GM23338 (cell line): ENCODE results near the gene DGAT2. TPM values are rescaled to one million over a fixed set of nuclear protein-coding genes. Genes with fewer than 3 reads are reported as not detected.

Experiments used
- ATAC-seq: fragments of 200-7000 bp; cut with Tn5 transposase; 3 replicates; pipeline ENCODE4 v1.9.1; 2020
- DNase-seq: peaks from one replicate; pipeline ENCODE4 v3.0.0-alpha.2; 2015; ENCODE audit warnings: low spot score
- H2AFZ ChIP-seq: fragments of 200-600 bp; sonication (generic); 2 replicates; pipeline ENCODE4 v1.8.0; 2016; ENCODE audit warnings: antibody characterized with exemption, mild to moderate bottlenecking, moderate library complexity
- H3F3A ChIP-seq: fragments of 200-600 bp; sonication (generic); replicated peaks from 2 replicates; pipeline ENCODE4 v1.8.0; 2017; ENCODE audit warnings: antibody characterized with exemption, mixed run types, low read depth
- H3K27ac ChIP-seq: fragments of 200-600 bp; sonication (generic); 2 replicates; pipeline ENCODE4 v1.6.1; 2016; ENCODE audit warnings: low read depth
- H3K27me3 ChIP-seq: fragments of 200-600 bp; sonication (generic); 2 replicates; pipeline ENCODE4 v1.8.0; 2016; ENCODE audit warnings: mild to moderate bottlenecking, mixed run types, moderate library complexity; ENCODE audit not compliant: insufficient read depth
- H3K36me3 ChIP-seq: fragments of 200-600 bp; sonication (generic); 2 replicates; pipeline ENCODE4 v1.8.0; 2016; ENCODE audit warnings: mild to moderate bottlenecking; ENCODE audit not compliant: insufficient read depth
- H3K4me1 ChIP-seq: fragments of 200-600 bp; sonication (generic); 2 replicates; pipeline ENCODE4 v1.8.0; 2016; ENCODE audit warnings: mild to moderate bottlenecking, moderate library complexity; ENCODE audit not compliant: insufficient read depth
- H3K4me2 ChIP-seq: fragments of 200-600 bp; sonication (generic); 2 replicates; pipeline ENCODE4 v1.7.1; 2017; ENCODE audit warnings: mixed run types
- H3K4me3 ChIP-seq: fragments of 200-600 bp; sonication (generic); 2 replicates; pipeline ENCODE4 v1.6.1; 2016; ENCODE audit warnings: mixed run types
- H3K79me2 ChIP-seq: fragments of 200-600 bp; sonication (generic); replicated peaks from 2 replicates; pipeline ENCODE4 v1.8.0; 2017; ENCODE audit warnings: mild to moderate bottlenecking; ENCODE audit not compliant: insufficient read depth
- H3K9me2 ChIP-seq: fragments of 200-600 bp; sonication (generic); 2 replicates; pipeline ENCODE4 v1.8.0; 2017; ENCODE audit not compliant: insufficient read depth
- H4K20me1 ChIP-seq: fragments of 200-600 bp; sonication (generic); replicated peaks from 2 replicates; pipeline ENCODE4 v1.8.0; 2017; ENCODE audit warnings: mild to moderate bottlenecking; ENCODE audit not compliant: insufficient read depth
- H3K27ac Mint-ChIP-seq: 2 replicates; pipeline ENCODE4 v1.8.0; 2020; ENCODE audit warnings: inconsistent platforms, mild to moderate bottlenecking, moderate library complexity, mixed read lengths
- H3K27me3 Mint-ChIP-seq: 3 replicates; pipeline ENCODE4 v1.8.0; 2022; ENCODE audit warnings: low read depth, mild to moderate bottlenecking, moderate library complexity, mixed read lengths, inconsistent platforms; ENCODE audit not compliant: insufficient read depth, poor library complexity
- H3K36me3 Mint-ChIP-seq: 3 replicates; pipeline ENCODE4 v1.8.0; 2021; ENCODE audit warnings: low read depth, mild to moderate bottlenecking, inconsistent platforms, moderate library complexity, mixed read lengths
- H3K4me1 Mint-ChIP-seq: 3 replicates; pipeline ENCODE4 v1.8.0; 2020; ENCODE audit warnings: mild to moderate bottlenecking, inconsistent platforms, mixed read lengths
- H3K4me3 Mint-ChIP-seq: 3 replicates; pipeline ENCODE4 v1.8.0; 2021; ENCODE audit warnings: moderate library complexity, mild to moderate bottlenecking, inconsistent platforms, mixed read lengths
- H3K9me3 Mint-ChIP-seq: 3 replicates; pipeline ENCODE4 v1.8.0; 2020; ENCODE audit warnings: moderate library complexity, mild to moderate bottlenecking, inconsistent platforms, mixed read lengths
- CREB1 ChIP-seq: fragments of 250-450 bp; sonication (Bioruptor Pico); IDR thresholded peaks from 2 replicates; pipeline ENCODE4 v1.5.0; 2020; ENCODE audit warnings: low read depth, mild to moderate bottlenecking, moderate library complexity
- REST ChIP-seq: IDR thresholded peaks from one replicate; pipeline ENCODE4 v1.6.1; 2018; ENCODE audit warnings: antibody characterized with exemption; ENCODE audit not compliant: unreplicated experiment
- ZNF331 ChIP-seq: fragments of 250-450 bp; sonication (Bioruptor Pico); IDR thresholded peaks from 2 replicates; pipeline ENCODE4 v1.5.0; 2020; ENCODE audit warnings: low read depth, mild to moderate bottlenecking, moderate library complexity
- ZNF462 ChIP-seq: fragments of 250-450 bp; sonication (Bioruptor Pico); IDR thresholded peaks from 2 replicates; pipeline ENCODE4 v1.5.0; 2020; ENCODE audit warnings: mild to moderate bottlenecking, moderate library complexity
- polyA plus RNA-seq: library from polyadenylated mRNA; unstranded; fragments of >200 nt; fragmentation: Nextera tagmentation; extraction: Ambion mirVana; gene quantifications from 2 replicates; pipeline ENCODE4 v1.2.1, GENCODE V29; 2016
- total RNA-seq: library from RNA; depleted of rRNA; stranded (reverse); fragments of >200 nt; shearing (Covaris generic); gene quantifications from 2 replicates; pipeline ENCODE4 v1.2.3, GENCODE V29; 2014
- TF ChIP-seq, protein P1 (sequence below), 2 experiments: fragments of 200-600 bp in 1 of 2; sonication (generic) in 1 of 2; conservative IDR thresholded peaks; 2 replicates each; pipeline versions ENCODE4 v1.5.1 to v1.6.1; 2016 to 2017; ENCODE audit warnings: antibody characterized with exemption in 2 of 2, low read depth in 2 of 2, mild to moderate bottlenecking in 2 of 2, moderate library complexity in 1 of 2

DGAT2 gene
- total and polyA plus RNA-seq, 2 experiments from 2014 or later = 1.9 to 2.6 TPM

DNA sequence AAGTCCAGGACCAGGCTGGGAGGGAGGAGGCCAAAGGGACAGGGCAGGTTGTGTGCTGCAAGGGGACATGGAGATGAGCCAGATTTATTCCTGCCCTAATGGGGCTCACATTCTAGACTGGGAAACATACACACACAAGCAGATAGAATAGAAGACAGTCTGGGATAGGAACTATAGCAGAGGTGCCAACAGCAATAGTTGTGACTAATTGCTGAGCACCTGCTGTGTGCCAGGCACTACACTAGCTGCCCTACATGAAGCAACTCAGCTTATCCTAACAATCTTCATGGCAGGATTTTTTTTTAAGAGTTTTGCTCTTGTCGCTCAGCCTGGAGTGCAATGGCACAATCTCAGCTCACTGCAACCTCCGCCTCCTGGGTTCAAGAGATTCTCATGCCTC lies 39.6 kb upstream of the DGAT2 start:
- H3F3A ChIP-seq = no peaks in the 10 kb centered on the region
- Mint-ChIP-seq H3K4me1 (peaks cover 2% of the 10 kb centered on the region; the same call in 1 of the 3 replicates), H3K27ac (no peak overlapping the region), H3K4me3 (no peak overlapping the region), H3K27me3 (peaks cover 6% of the 10 kb centered on the region), H3K9me3 (no peaks in the 10 kb centered on the region), H3K36me3 (no peaks in the 10 kb centered on the region)
- no peaks in the 10 kb centered on the region for H3K36me3 ChIP-seq
- no peaks in the 10 kb centered on the region; the same call in 1 of the 2 replicates for H4K20me1 ChIP-seq
- no peak overlapping the region for H2AFZ ChIP-seq
- H3K4me3 ChIP-seq = no peak overlapping the region
- H3K9me2 ChIP-seq = 0 out of 2 replicates have a peak, but pooled peaks cover 4% of the 10 kb centered on the region
- H3K27me3 ChIP-seq = no peaks in the 10 kb centered on the region
- no peak overlapping the region for H3K4me2 ChIP-seq
- DNase-seq (no peak), ATAC-seq (no peak)
- no peaks in the 10 kb centered on the region for H3K4me1 ChIP-seq
- no peaks in the 10 kb centered on the region for H3K79me2 ChIP-seq
- TF ChIP-seq REST = no peak
- TF ChIP-seq CREB1 (CRISPR knock-in tag) = no peak
- H3K27ac ChIP-seq = no peak overlapping the region

- Histone ChIP-seq H2AFZ (no peak overlapping the region), H3K27ac (no peak overlapping the region), H3K79me2 (no peaks in the 10 kb centered on the region), H3F3A (no peaks in the 10 kb centered on the region), H3K36me3 (no peaks in the 10 kb centered on the region), H3K4me1 (no peaks in the 10 kb centered on the region), H4K20me1 (no peaks in the 10 kb centered on the region; the same call in 1 of the 2 replicates), H3K4me2 (no peak overlapping the region), H3K4me3 (no peak overlapping the region), H3K9me2 (0 out of 2 replicates have a peak, but pooled peaks cover 4% of the 10 kb centered on the region), H3K27me3 (no peaks in the 10 kb centered on the region)
- TF ChIP-seq ZNF331 = no peak
- TF ChIP-seq, protein P1, sequence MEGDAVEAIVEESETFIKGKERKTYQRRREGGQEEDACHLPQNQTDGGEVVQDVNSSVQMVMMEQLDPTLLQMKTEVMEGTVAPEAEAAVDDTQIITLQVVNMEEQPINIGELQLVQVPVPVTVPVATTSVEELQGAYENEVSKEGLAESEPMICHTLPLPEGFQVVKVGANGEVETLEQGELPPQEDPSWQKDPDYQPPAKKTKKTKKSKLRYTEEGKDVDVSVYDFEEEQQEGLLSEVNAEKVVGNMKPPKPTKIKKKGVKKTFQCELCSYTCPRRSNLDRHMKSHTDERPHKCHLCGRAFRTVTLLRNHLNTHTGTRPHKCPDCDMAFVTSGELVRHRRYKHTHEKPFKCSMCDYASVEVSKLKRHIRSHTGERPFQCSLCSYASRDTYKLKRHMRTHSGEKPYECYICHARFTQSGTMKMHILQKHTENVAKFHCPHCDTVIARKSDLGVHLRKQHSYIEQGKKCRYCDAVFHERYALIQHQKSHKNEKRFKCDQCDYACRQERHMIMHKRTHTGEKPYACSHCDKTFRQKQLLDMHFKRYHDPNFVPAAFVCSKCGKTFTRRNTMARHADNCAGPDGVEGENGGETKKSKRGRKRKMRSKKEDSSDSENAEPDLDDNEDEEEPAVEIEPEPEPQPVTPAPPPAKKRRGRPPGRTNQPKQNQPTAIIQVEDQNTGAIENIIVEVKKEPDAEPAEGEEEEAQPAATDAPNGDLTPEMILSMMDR (conservative IDR thresholded peaks at IDR 0.05; ENCODE audit: low read depth in 2 of 2) = peak in 1 of 2 experiments; percentile 21; a peak in 1 of 4 replicates
- peaks cover 10% of the 10 kb centered on the region for H3K27me3 Mint-ChIP-seq
- peaks cover 3% of the 10 kb centered on the region; the same call in 1 of the 3 replicates for H3K4me1 Mint-ChIP-seq
- H3K4me3 Mint-ChIP-seq = no peak overlapping the region
- H3K36me3 Mint-ChIP-seq = no peaks in the 10 kb centered on the region
- ATAC-seq = no peak
- H3K27ac Mint-ChIP-seq = no peak overlapping the region
- H3K9me3 Mint-ChIP-seq = no peaks in the 10 kb centered on the region
- no peak for DNase-seq
These were observed 37.5 kb upstream of the DGAT2 start for GRCh38 chr11:75731095-75731494.

GRCh38 chr11:75733071-75733430 lies 35.5 kb upstream of the DGAT2 start:
- no peak overlapping the region for H3K4me2 ChIP-seq
- H3K79me2 ChIP-seq = no peaks in the 10 kb centered on the region
- H2AFZ ChIP-seq = no peak overlapping the region
- no peak overlapping the region for H3K27ac ChIP-seq
- Mint-ChIP-seq H3K4me3 (no peak overlapping the region), H3K4me1 (peaks cover 3% of the 10 kb centered on the region; the same call in 1 of the 3 replicates), H3K9me3 (no peaks in the 10 kb centered on the region), H3K27me3 (peaks cover 10% of the 10 kb centered on the region), H3K36me3 (no peaks in the 10 kb centered on the region), H3K27ac (no peak overlapping the region)
- no peaks in the 10 kb centered on the region for H3F3A ChIP-seq
- no peaks in the 10 kb centered on the region for H4K20me1 ChIP-seq
- no peaks in the 10 kb centered on the region for H3K27me3 ChIP-seq
- H3K4me1 ChIP-seq = no peaks in the 10 kb centered on the region
- no peaks in the 10 kb centered on the region for H3K9me2 ChIP-seq
- no peak for DNase-seq
- no peak overlapping the region for H3K4me3 ChIP-seq
- H3K36me3 ChIP-seq = no peaks in the 10 kb centered on the region
- no peak for ATAC-seq
- TF ChIP-seq ZNF462 = no peak
